ENCODE data around the gene RICTOR.

RICTOR gene

GRCh38 chr5:38932854-38933408 is 141.3 kb downstream of the RICTOR start:
- no peak for DNase-seq (ENCODE audit: low read depth, low spot score)

- no peak for DNase-seq (ENCODE audit: low read depth, low spot score)
Measured at GRCh38 chr5:38931731-38932130, 142.5 kb downstream of the RICTOR start.

GRCh38 chr5:38929838-38930237 is 144.4 kb downstream of the RICTOR start:
- DNase-seq (ENCODE audit: low read depth, low spot score): no peak

- DNase-seq (ENCODE audit: low read depth, low spot score): no peak
Measured at GRCh38 chr5:38927470-38927869, 146.7 kb downstream of the RICTOR start.

GRCh38 chr5:38926121-38926520 is 148.1 kb downstream of the RICTOR start:
- no peak for DNase-seq (ENCODE audit: low read depth, low spot score)

GRCh38 chr5:38925154-38925925 is 148.9 kb downstream of the RICTOR start:
- DNase-seq (ENCODE audit: low read depth, low spot score): no peak

- no peak for DNase-seq (ENCODE audit: low read depth, low spot score)
Measured at GRCh38 chr5:38923661-38924451, 150.3 kb downstream of the RICTOR start.

GRCh38 chr5:38922199-38922598 is 152.0 kb downstream of the RICTOR start:
- DNase-seq (ENCODE audit: low read depth, low spot score): no peak

GRCh38 chr5:38921174-38921573 is 153.0 kb downstream of the RICTOR start:
- DNase-seq (ENCODE audit: low read depth, low spot score): no peak

GRCh38 chr5:38916802-38917201 is 157.4 kb downstream of the RICTOR start:
- DNase-seq (ENCODE audit: low read depth, low spot score): no peak

- DNase-seq (ENCODE audit: low read depth, low spot score): no peak
Measured at GRCh38 chr5:38913714-38914113, 160.5 kb downstream of the RICTOR start.

GRCh38 chr5:38911933-38912332 is 162.3 kb downstream of the RICTOR start:
- DNase-seq (ENCODE audit: low read depth, low spot score): no peak

GRCh38 chr5:38906503-38906902 is 167.7 kb downstream of the RICTOR start:
- DNase-seq (ENCODE audit: low read depth, low spot score): no peak

GRCh38 chr5:38905516-38905915 is 168.7 kb downstream of the RICTOR start:
- DNase-seq (ENCODE audit: low read depth, low spot score): no peak

GRCh38 chr5:38899936-38900335 is 174.3 kb downstream of the RICTOR start:
- DNase-seq (ENCODE audit: low read depth, low spot score): no peak

GRCh38 chr5:38896760-38897159 is 177.4 kb downstream of the RICTOR start:
- no peak for DNase-seq (ENCODE audit: low read depth, low spot score)

GRCh38 chr5:38892363-38892762 is 181.8 kb downstream of the RICTOR start:
- no peak for DNase-seq (ENCODE audit: low read depth, low spot score)

- no peak for DNase-seq (ENCODE audit: low read depth, low spot score)
Measured at GRCh38 chr5:38891563-38891962, 182.6 kb downstream of the RICTOR start.

- no peak for DNase-seq (ENCODE audit: low read depth, low spot score)
Measured at GRCh38 chr5:38889424-38889823, 184.8 kb downstream of the RICTOR start.

GRCh38 chr5:38888041-38888440 is 186.2 kb downstream of the RICTOR start:
- no peak for DNase-seq (ENCODE audit: low read depth, low spot score)
